NT2/D1 (cell line): ENCODE data around the gene LRRC8B.

Experiments used
- DNase-seq: peaks from one replicate; pipeline ENCODE4 v3.0.0-alpha.2; 2011; ENCODE audit warnings: low read depth, low spot score
- H3K27me3 ChIP-seq: 2 replicates; pipeline ENCODE4 v1.6.0; 2011; ENCODE audit warnings: mild to moderate bottlenecking; ENCODE audit not compliant: insufficient read length, insufficient read depth
- H3K36me3 ChIP-seq: 2 replicates; pipeline ENCODE4 v1.6.1; 2011; ENCODE audit warnings: mild to moderate bottlenecking, low read length, mixed read lengths; ENCODE audit not compliant: insufficient read depth, insufficient read length
- H3K4me1 ChIP-seq: 2 replicates; pipeline ENCODE4 v1.5.1; 2011; ENCODE audit not compliant: insufficient read depth, insufficient read length
- H3K4me3 ChIP-seq: 2 replicates; pipeline ENCODE4 v1.5.1; 2011; ENCODE audit warnings: low read depth; ENCODE audit not compliant: insufficient read length
- H3K9ac ChIP-seq: 2 replicates; pipeline ENCODE4 v1.6.0; 2011; ENCODE audit warnings: low read depth; ENCODE audit not compliant: insufficient read length
- H3K9me3 ChIP-seq: 2 replicates; pipeline ENCODE4 v1.5.1; 2011; ENCODE audit warnings: mild to moderate bottlenecking, low read length; ENCODE audit not compliant: insufficient read depth
- SUZ12 ChIP-seq: IDR thresholded peaks from 2 replicates; pipeline ENCODE4 v1.6.1; 2011; ENCODE audit not compliant: insufficient read length, insufficient read depth; ENCODE audit errors: extremely low read depth
- YY1 ChIP-seq: IDR thresholded peaks from 2 replicates; pipeline ENCODE4 v1.6.1; 2011; ENCODE audit not compliant: insufficient read length, insufficient read depth
- ZNF274 ChIP-seq: IDR thresholded peaks from 2 replicates; pipeline ENCODE4 v1.6.1; 2011; ENCODE audit warnings: mild to moderate bottlenecking, low read depth, low read length

Gene LRRC8B

GRCh38 chr1:89527256-89527655, 2.6 kb downstream of the LRRC8B start:
- H3K9me3 ChIP-seq, result no peaks in the 10 kb centered on the region
- H3K4me3 ChIP-seq, result no peak overlapping the region
- H3K9ac ChIP-seq, result no peak overlapping the region
- no peak for DNase-seq
- TF ChIP-seq SUZ12, result no peak
- no peak for TF ChIP-seq YY1
- no peak for TF ChIP-seq ZNF274
- no peaks in the 10 kb centered on the region for H3K4me1 ChIP-seq
- H3K36me3 ChIP-seq, result no peaks in the 10 kb centered on the region
- H3K27me3 ChIP-seq, result no peaks in the 10 kb centered on the region

DNA sequence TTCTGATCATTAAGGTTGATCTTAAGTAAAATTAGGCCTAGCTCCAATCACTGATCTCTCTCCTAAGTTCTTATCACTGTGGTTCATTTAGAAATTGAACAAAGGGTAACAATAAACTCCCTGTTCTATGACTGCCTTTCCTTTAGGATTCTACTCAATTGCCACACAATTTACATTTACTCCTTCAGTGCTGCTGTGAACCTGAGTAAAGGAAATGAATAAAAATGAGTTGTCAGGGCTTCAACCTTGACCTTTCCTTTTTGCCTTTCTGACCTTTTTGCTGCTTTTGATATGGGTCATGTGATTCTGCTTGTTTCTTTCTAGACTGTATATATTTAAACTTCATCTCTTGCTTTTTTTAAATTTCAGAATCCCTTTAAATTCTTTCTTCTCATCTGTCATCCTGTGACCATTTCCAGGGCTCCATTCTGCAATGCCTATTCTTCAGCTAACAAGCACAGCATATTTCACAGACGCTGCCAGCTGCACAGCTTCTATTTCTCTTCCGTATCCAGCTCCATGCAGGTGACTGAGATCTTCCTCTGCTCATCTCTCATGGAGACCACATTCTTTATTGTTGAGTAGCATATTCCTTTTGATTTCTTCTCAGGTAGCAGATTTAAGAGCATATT, 3.2 kb downstream of the LRRC8B start:
- no peaks in the 10 kb centered on the region for H3K27me3 ChIP-seq
- H3K9me3 ChIP-seq, result no peaks in the 10 kb centered on the region
- no peak overlapping the region for H3K4me3 ChIP-seq
- no peaks in the 10 kb centered on the region for H3K36me3 ChIP-seq
- TF ChIP-seq YY1 (no peak), SUZ12 (no peak), ZNF274 (no peak)
- no peaks in the 10 kb centered on the region for H3K4me1 ChIP-seq
- DNase-seq, result no peak
- no peak overlapping the region for H3K9ac ChIP-seq

DNA sequence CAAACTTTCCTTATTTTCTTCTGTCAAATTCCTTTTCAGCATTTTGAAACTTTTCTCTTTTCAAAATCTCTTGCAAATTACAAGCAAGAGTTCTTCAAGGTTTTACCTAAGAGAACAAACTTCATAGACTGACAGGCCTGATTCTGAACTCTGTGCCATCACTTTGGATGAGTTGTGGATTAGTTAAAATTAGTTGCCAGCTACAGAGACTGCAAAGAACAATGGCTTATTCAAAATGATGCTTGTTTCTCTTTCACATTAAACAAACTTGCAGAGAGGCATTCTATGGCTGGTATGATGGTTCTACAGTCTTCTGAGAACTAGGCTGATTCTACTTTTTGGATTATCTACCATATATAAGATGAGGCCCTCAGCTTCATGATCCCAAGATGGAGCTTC, 3.8 kb downstream of the LRRC8B start:
- DNase-seq, result no peak
- Histone ChIP-seq H3K4me1 (no peaks in the 10 kb centered on the region), H3K27me3 (no peaks in the 10 kb centered on the region), H3K4me3 (no peak overlapping the region), H3K9me3 (no peaks in the 10 kb centered on the region), H3K9ac (no peak overlapping the region), H3K36me3 (no peaks in the 10 kb centered on the region)
- TF ChIP-seq ZNF274, result no peak
- TF ChIP-seq YY1, result no peak
- TF ChIP-seq SUZ12, result no peak

DNA sequence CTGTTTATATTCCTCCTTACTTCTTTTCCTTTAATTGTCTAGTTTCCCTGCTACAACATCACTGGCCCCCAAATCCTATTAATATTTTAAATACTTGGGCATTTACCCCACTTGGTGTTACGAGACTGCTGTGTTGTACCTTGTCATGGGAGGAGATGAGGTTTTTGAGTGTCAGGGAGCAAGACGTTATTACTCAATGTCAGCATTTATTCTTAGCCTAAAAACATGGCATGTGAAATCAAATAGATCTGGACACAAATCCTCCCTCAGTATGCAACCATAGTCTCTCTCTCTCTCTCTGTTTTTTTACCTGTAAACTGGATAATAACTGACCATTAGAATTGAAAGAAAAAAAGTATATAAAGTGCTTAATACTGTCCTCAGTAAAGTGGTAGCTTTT, 4.6 kb downstream of the LRRC8B start:
- TF ChIP-seq SUZ12 (no peak), ZNF274 (no peak), YY1 (no peak)
- Histone ChIP-seq H3K9me3 (no peaks in the 10 kb centered on the region), H3K27me3 (no peaks in the 10 kb centered on the region), H3K9ac (no peak overlapping the region), H3K4me3 (no peak overlapping the region), H3K36me3 (no peaks in the 10 kb centered on the region), H3K4me1 (no peaks in the 10 kb centered on the region)
- DNase-seq, result no peak

GRCh38 chr1:89530444-89531089, 5.9 kb downstream of the LRRC8B start:
- no peaks in the 10 kb centered on the region for H3K9me3 ChIP-seq
- no peaks in the 10 kb centered on the region for H3K27me3 ChIP-seq
- H3K36me3 ChIP-seq, result no peaks in the 10 kb centered on the region
- H3K9ac ChIP-seq, result no peak overlapping the region
- DNase-seq, result no peak
- no peak for TF ChIP-seq SUZ12
- no peak for TF ChIP-seq YY1
- TF ChIP-seq ZNF274, result no peak
- H3K4me1 ChIP-seq, result no peaks in the 10 kb centered on the region
- H3K4me3 ChIP-seq, result no peak overlapping the region

DNA sequence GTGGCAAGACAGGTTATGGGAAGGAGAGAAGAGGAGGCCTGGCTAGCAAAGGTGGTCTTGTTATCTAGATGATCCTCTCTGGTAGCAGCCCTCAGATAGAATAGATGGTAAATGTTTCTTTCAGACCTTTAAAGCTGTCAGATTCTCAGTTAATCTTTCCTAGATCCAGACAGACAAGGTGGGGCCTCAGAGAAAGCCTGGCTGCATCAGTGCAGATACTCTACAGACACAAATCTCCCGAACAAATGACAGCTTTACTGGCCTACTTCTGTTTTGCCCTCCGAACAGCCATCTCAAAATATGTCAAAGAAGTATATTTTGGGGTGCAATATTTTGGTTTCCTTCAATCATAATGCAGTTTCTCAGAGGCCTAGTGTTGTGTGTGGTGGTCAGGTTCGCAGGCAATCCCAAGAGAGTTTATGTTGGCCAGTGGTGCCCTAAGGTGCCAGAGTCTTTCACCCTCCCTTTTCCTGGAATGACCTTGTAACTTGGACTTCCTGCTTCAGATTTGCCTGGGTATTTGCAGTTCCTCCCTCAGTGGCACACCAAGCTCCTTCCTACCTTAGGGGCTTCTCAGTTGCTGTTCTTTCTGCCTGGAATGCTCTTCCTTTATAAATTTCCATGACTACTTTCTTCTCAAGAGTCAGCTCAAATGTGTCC, 7.0 kb downstream of the LRRC8B start:
- Histone ChIP-seq H3K9me3 (no peaks in the 10 kb centered on the region), H3K9ac (no peak overlapping the region), H3K36me3 (no peaks in the 10 kb centered on the region), H3K4me1 (no peaks in the 10 kb centered on the region), H3K4me3 (no peak overlapping the region), H3K27me3 (no peaks in the 10 kb centered on the region)
- DNase-seq, result no peak
- no peak for TF ChIP-seq SUZ12

GRCh38 chr1:89532228-89532627, 7.6 kb downstream of the LRRC8B start:
- H3K9ac ChIP-seq, result no peak overlapping the region
- no peak overlapping the region for H3K4me3 ChIP-seq
- H3K36me3 ChIP-seq, result no peaks in the 10 kb centered on the region
- TF ChIP-seq YY1, result no peak
- TF ChIP-seq ZNF274, result no peak
- TF ChIP-seq SUZ12, result no peak
- no peaks in the 10 kb centered on the region for H3K4me1 ChIP-seq
- no peak for DNase-seq
- no peaks in the 10 kb centered on the region for H3K27me3 ChIP-seq
- no peaks in the 10 kb centered on the region for H3K9me3 ChIP-seq

DNA sequence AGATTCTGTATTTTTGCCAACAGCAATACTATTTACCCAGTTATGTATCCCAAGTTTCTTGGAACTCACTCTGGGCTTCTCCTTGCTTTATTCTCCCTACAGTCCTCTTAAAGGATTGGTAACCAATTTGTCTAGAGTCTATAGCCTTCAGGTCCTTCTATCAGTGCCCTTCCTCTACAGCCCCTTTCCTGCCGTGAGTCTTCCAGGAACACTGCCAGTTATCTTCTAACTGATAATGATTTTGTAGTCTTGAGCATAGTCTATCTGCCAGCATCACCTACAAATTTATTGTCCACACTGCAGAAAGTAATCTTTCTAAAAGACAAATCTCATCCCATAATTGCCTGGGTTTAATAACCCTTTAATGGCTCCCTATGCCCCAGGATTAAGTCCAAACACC, 8.2 kb downstream of the LRRC8B start:
- H3K27me3 ChIP-seq, result no peaks in the 10 kb centered on the region
- no peaks in the 10 kb centered on the region for H3K36me3 ChIP-seq
- H3K9me3 ChIP-seq, result no peaks in the 10 kb centered on the region
- TF ChIP-seq ZNF274 (no peak), YY1 (no peak), SUZ12 (no peak)
- no peak overlapping the region for H3K9ac ChIP-seq
- DNase-seq, result no peak
- no peak overlapping the region for H3K4me3 ChIP-seq
- no peaks in the 10 kb centered on the region for H3K4me1 ChIP-seq
